Stimulated activated CD4-positive, alpha-beta T cell treated with anti-CD3 and anti-CD28 coated beads, Interleukin-1b, Interleukin-23, amount 100 ng/mL, for 48 hours (primary cell): ENCODE results near the gene CLDN5.
A peak's percentile ranks its signal among the peaks of the same experiment; 100 is the strongest.

Source experiments
- DNase-seq: peaks from one replicate; pipeline ENCODE4 v3.0.0-alpha.2; 2020

Gene CLDN5

GRCh38 chr22:19501897-19502447 is 22.2 kb downstream of the CLDN5 start:
- DNase-seq, result no peak

GRCh38 chr22:19499880-19500242 is 24.3 kb downstream of the CLDN5 start:
- no peak for DNase-seq

GRCh38 chr22:19499236-19499879 is 24.9 kb downstream of the CLDN5 start:
- no peak for DNase-seq

- no peak for DNase-seq
Observed at GRCh38 chr22:19498866-19499190, 25.4 kb downstream of the CLDN5 start.

GRCh38 chr22:19498154-19498865 is 25.9 kb downstream of the CLDN5 start:
- no peak for DNase-seq

- DNase-seq, result no peak
Observed at GRCh38 chr22:19497245-19497644, 27.0 kb downstream of the CLDN5 start.

- DNase-seq, result no peak
Observed at GRCh38 chr22:19496324-19496630, 27.9 kb downstream of the CLDN5 start.

GRCh38 chr22:19495562-19496323 is 28.5 kb downstream of the CLDN5 start:
- no peak for DNase-seq

GRCh38 chr22:19494676-19495173 is 29.5 kb downstream of the CLDN5 start:
- no peak for DNase-seq

- no peak for DNase-seq
Observed at GRCh38 chr22:19494001-19494560, 30.1 kb downstream of the CLDN5 start.

GRCh38 chr22:19492504-19493174 is 31.6 kb downstream of the CLDN5 start:
- DNase-seq, result no peak

- DNase-seq, result no peak
Observed at GRCh38 chr22:19490628-19491230, 33.5 kb downstream of the CLDN5 start.

GRCh38 chr22:19488884-19489843 is 35.0 kb downstream of the CLDN5 start:
- no peak for DNase-seq

- DNase-seq, result no peak
Observed at GRCh38 chr22:19488285-19488684, 35.9 kb downstream of the CLDN5 start.

- DNase-seq, result no peak
Observed at GRCh38 chr22:19483481-19484244, 40.5 kb downstream of the CLDN5 start.

GRCh38 chr22:19482297-19482696 is 41.9 kb downstream of the CLDN5 start:
- DNase-seq, result no peak

- DNase-seq, result no peak
Observed at GRCh38 chr22:19480789-19481188, 43.4 kb downstream of the CLDN5 start.

GRCh38 chr22:19480173-19480568 is 44.0 kb downstream of the CLDN5 start:
- DNase-seq, result peak; percentile 20

GRCh38 chr22:19479355-19480172 is 44.6 kb downstream of the CLDN5 start, which contains the start of gene CDC45:
Gene CDC45, plus strand, starts transcription at chr22:19479920. Its CDS starts 49 bp downstream, at chr22:19479969.
- DNase-seq, result peak; percentile 95
